Muscle of leg (tissue), 11 donors: ENCODE data around the gene PDLIM3. TPM values are rescaled to one million over a fixed set of nuclear protein-coding genes. Genes with fewer than 3 reads are reported as not detected.
"Not testable (repeated sequence)": the region's sequence is repeated elsewhere in the genome, so short reads cannot be mapped to it uniquely, and the experiment has no call there.

Experiments
- DNase-seq: peaks from one replicate; pipeline ENCODE4 v3.0.0; 2013
- H3K27ac ChIP-seq: one replicate; pipeline ENCODE4 v1.5.1; 2013; ENCODE audit warnings: mild to moderate bottlenecking, low read length, control low read depth
- H3K27me3 ChIP-seq: one replicate; pipeline ENCODE4 v1.6.1; 2013; ENCODE audit warnings: low read length; ENCODE audit not compliant: control insufficient read depth, insufficient read depth
- H3K36me3 ChIP-seq: one replicate; pipeline ENCODE4 v1.6.1; 2013; ENCODE audit warnings: low read length; ENCODE audit not compliant: control insufficient read depth, insufficient read depth
- H3K4me1 ChIP-seq: one replicate; pipeline ENCODE4 v1.6.1; 2013; ENCODE audit warnings: low read length; ENCODE audit not compliant: control insufficient read depth, insufficient read depth
- H3K4me3 ChIP-seq: one replicate; pipeline ENCODE4 v1.5.1; 2013; ENCODE audit warnings: low read length, control low read depth
- H3K9me3 ChIP-seq: replicated peaks from 2 replicates; pipeline ENCODE4 v1.6.1; 2013; ENCODE audit warnings: low read depth, low read length; ENCODE audit not compliant: control insufficient read depth
- WGBS: methylation state at CpG from one replicate; pipeline ENCODE4 v1.1.5; 2013; ENCODE audit warnings: missing lambda C conversion rate; ENCODE audit not compliant: insufficient coverage; 5-methylcytosine and 5-hydroxymethylcytosine counted together
- polyA plus RNA-seq, 8 donors: library from polyadenylated mRNA; unstranded; fragments of 120-200 nt; gene quantifications; one replicate each; pipeline versions ENCODE4 v1.2.1 to v1.2.3, GENCODE V29; 2013; ENCODE audit warnings: inconsistent platforms in 1 of 8, low replicate concordance in 1 of 8; ENCODE audit not compliant: insufficient read length in 8 of 8, insufficient read depth in 1 of 8
- total RNA-seq: library from RNA; stranded (reverse); fragments of 120-200 nt; gene quantifications from one replicate; pipeline ENCODE4 v1.2.4, GENCODE V29; 2013

The PDLIM3 gene
- total and polyA plus RNA-seq, 9 donors = 306 to 541 (median 459) TPM

GRCh38 chr4:185559915-185560281 lies 24.6 kb upstream of the PDLIM3 start:
- Histone ChIP-seq H3K9me3 (peaks cover under 1% of the 10 kb centered on the region), H3K36me3 (no peaks in the 10 kb centered on the region), H3K4me1 (peaks cover 9% of the 10 kb centered on the region), H3K4me3 (no peak overlapping the region), H3K27me3 (no peaks in the 10 kb centered on the region), H3K27ac (peak overlapping the region; percentile 7)
- DNase-seq = no peak
- WGBS = 50% methylated on average over 4 of the region's 4 CpGs

DNA sequence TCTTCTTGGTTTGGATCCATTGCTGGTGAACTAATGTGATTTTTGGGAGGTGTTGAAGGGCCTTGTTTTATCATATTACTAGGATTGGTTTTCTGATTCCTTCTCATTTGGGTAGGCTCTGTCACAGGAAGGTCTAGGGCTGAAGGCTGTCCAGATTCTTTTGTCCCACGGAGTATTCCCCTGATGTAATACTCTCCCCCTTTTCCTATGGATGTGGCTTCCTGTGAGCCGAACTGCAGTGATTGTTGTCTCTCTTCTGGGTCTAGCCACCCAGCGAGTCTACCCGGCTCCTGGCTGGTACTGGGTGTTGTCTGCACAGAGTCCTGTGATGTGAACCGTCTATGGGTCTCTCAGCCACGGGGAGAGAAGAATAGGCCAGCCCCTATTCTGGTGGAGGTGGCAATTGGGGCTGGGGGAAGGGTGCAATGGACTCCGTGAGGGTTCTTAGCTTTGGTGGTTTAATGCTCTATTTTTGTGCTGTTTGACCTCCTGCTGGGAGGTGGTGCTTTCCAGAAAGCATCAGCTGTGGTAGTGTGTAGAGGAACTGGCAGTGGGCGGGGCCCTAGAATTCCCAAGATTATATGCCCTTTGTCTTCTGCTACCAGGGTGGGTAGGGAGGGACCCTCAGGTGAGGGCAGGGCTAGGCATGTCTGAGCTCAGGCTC lies 24.1 kb upstream of the PDLIM3 start:
- not testable (repeated sequence) for H3K4me3 ChIP-seq, H3K36me3 ChIP-seq, DNase-seq, H3K4me1 ChIP-seq, H3K9me3 ChIP-seq, H3K27ac ChIP-seq, H3K27me3 ChIP-seq
- WGBS = 63% methylated on average over 8 of the region's 8 CpGs

GRCh38 chr4:185554365-185555126 lies 19.2 kb upstream of the PDLIM3 start:
- peaks cover 3% of the 10 kb centered on the region for H3K4me1 ChIP-seq

DNA sequence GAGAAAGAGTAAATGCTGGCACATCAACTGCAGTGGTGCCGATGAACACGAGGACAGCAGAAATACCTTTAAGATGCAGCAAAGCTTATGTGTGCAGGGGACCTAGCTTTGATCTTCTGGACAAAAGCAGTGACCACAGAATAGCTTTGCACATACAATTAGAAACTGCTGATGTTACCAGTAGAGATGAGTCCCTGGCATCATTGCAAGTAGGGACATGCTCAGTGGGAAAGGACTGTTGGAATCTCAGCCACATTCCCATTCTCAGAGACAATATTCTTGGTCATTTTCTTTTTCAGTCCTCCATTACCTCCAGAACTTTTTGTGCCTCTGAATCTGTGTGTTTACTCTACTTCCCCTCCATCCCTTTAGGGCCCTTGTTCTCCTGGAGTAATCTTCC lies 16.9 kb upstream of the PDLIM3 start:
- H3K4me1 ChIP-seq = no peaks in the 10 kb centered on the region
- no peaks in the 10 kb centered on the region for H3K27me3 ChIP-seq
- WGBS = 67% methylated on average over 1 of the region's 2 CpGs
- no peak overlapping the region for H3K4me3 ChIP-seq
- no peaks in the 10 kb centered on the region for H3K9me3 ChIP-seq
- H3K36me3 ChIP-seq = no peaks in the 10 kb centered on the region
- no peak for DNase-seq
- H3K27ac ChIP-seq = no peak overlapping the region

More at GRCh38 chr4:185554365-185555126, 19.2 kb upstream of the PDLIM3 start:
- Histone ChIP-seq H3K27ac (no peak overlapping the region), H3K36me3 (no peaks in the 10 kb centered on the region), H3K4me3 (no peak overlapping the region), H3K27me3 (no peaks in the 10 kb centered on the region), H3K9me3 (no peaks in the 10 kb centered on the region)
- no CpG with 5 or more reads among the region's 4 CpGs for WGBS
- DNase-seq = peak; percentile 80

DNA sequence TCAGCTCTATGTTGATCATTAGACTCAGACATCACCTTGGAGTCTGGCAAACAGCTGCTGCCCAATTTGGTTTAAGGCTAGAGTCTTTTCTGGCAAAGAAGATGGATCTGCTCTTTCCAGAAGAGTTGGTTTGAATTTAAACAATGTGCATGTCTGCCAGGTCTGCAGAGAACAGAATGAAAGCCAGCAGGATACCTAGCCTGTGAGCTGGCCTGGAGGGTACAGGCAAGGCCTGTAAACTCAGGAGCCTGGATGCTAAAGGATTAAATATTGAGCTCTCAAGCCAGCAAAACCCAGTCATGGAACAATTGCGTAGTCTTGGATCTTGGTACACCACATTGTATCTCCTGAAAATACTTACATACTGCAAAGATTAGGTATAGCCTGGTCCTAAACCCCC lies 15.6 kb upstream of the PDLIM3 start:
- no peak for DNase-seq
- Histone ChIP-seq H3K27me3 (no peaks in the 10 kb centered on the region), H3K27ac (no peak overlapping the region), H3K4me1 (no peaks in the 10 kb centered on the region), H3K4me3 (no peak overlapping the region), H3K9me3 (no peaks in the 10 kb centered on the region), H3K36me3 (no peaks in the 10 kb centered on the region)
- no CpG with 5 or more reads among the region's 1 CpG for WGBS

DNA sequence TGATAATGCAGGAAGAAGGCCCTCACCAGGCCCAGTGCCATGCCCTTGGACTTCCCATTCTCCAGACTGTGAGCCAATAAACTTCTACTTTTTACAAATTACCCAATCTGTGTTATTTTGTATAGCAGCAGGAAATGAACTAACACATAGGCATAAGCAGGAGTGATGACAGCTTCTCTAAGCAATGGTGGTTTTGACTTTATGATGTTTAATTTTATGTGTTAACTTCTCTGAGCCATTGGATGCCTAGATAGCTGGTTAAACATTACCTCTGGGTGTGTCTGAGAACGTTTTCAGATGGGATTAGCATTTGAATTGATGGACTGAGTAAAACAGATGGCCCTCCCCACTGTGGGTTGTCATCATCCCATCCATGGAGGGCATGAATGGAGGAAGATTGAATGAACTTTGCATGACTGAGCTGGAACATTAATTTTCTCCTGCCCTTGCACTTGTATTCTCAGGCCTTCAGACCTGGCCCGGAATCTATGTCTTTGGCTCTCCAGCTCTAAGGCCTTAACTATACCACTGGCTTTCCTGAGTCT lies 13.9 kb upstream of the PDLIM3 start:
- Histone ChIP-seq H3K4me3 (no peak overlapping the region), H3K27me3 (no peaks in the 10 kb centered on the region), H3K36me3 (no peaks in the 10 kb centered on the region), H3K27ac (no peak overlapping the region), H3K4me1 (no peaks in the 10 kb centered on the region), H3K9me3 (no peaks in the 10 kb centered on the region)
- WGBS = 90% methylated on average over 1 of the region's 2 CpGs
- no peak for DNase-seq

DNA sequence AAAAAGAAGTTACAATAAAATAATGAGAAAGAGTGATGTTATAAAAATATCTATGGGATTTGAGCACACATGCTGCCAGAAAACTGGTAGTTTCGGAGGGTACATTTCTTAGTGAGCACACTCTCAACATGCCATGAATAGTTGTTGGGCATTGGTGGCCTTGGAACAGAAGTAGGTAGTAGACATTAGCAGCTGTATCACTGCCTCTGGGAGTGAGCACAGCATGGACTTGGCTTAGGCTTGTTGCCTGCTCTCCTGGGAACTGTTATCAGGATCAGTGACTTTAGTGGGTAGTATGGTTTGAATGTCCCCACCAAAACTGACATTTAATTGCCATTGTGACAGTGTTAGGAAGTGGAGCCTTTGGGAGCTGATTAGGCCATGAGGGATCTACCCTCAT lies 13.3 kb upstream of the PDLIM3 start:
- no peaks in the 10 kb centered on the region for H3K9me3 ChIP-seq
- 100% methylated on average over 1 of the region's 1 CpG for WGBS
- no peaks in the 10 kb centered on the region for H3K4me1 ChIP-seq
- H3K36me3 ChIP-seq = no peaks in the 10 kb centered on the region
- no peak for DNase-seq
- no peak overlapping the region for H3K4me3 ChIP-seq
- no peaks in the 10 kb centered on the region for H3K27me3 ChIP-seq
- no peak overlapping the region for H3K27ac ChIP-seq

- 60% methylated on average over 1 of the region's 6 CpGs for WGBS
- Histone ChIP-seq H3K27me3 (no peaks in the 10 kb centered on the region), H3K27ac (no peak overlapping the region), H3K36me3 (no peaks in the 10 kb centered on the region), H3K4me3 (no peak overlapping the region), H3K9me3 (no peaks in the 10 kb centered on the region), H3K4me1 (peaks cover 16% of the 10 kb centered on the region)
- DNase-seq = no peak
These were observed 11.0 kb upstream of the PDLIM3 start for GRCh38 chr4:185546335-185546734.

- H3K4me1 ChIP-seq = peaks cover 23% of the 10 kb centered on the region
- H3K27me3 ChIP-seq = peaks cover 4% of the 10 kb centered on the region
- DNase-seq = peak; percentile 91
- no peak overlapping the region for H3K27ac ChIP-seq
- WGBS = 21% methylated on average over 7 of the region's 14 CpGs
- H3K9me3 ChIP-seq = no peaks in the 10 kb centered on the region
- no peak overlapping the region for H3K4me3 ChIP-seq
- H3K36me3 ChIP-seq = no peaks in the 10 kb centered on the region
These were observed 7.5 kb upstream of the PDLIM3 start for GRCh38 chr4:185542626-185543315.

DNA sequence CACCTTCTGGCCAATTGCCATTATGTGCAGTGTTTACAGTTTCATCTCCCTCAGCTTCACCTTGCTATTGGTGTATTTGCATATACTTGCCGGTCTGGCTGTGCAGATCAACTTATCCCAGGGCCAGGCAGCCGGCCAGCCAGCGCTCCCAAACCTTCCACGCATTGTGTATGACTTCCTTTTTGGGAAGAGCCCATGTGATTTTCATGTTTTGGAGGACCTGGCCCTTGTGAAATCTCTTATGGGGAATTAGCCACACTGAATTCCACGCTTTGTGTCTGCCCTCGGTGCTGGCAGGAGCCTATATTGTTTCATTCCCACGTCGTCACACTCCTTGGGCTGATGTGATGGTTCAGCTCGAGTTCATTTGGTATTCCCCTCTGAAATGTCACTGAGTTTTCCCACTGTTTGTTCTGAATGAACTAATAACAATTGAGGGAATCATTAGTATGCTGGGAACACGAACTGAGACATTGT lies 6.0 kb upstream of the PDLIM3 start:
- 9% methylated on average over 4 of the region's 10 CpGs for WGBS
- H3K36me3 ChIP-seq = no peaks in the 10 kb centered on the region

More for the DNA sequence above, 6.0 kb upstream of the PDLIM3 start:
- Histone ChIP-seq H3K9me3 (no peaks in the 10 kb centered on the region), H3K4me1 (peaks cover 28% of the 10 kb centered on the region), H3K4me3 (no peak overlapping the region), H3K27me3 (peaks cover 8% of the 10 kb centered on the region), H3K27ac (peak overlapping the region; percentile 23)
- peak; percentile 73 for DNase-seq
